Heart left ventricle (tissue), 13 donors: ENCODE measurements around the gene TGFB1.
"Not testable (repeated sequence)": the region's sequence is repeated elsewhere in the genome, so short reads cannot be mapped to it uniquely, and the experiment has no call there.

Experiments used
- CTCF ChIP-seq, 12 donors: fragments of 200-600 bp; sonication (generic) in 4 of 12; IDR thresholded peaks; one replicate each; pipeline versions ENCODE4 v1.5.0 to v1.8.0; 2018 to 2022; ENCODE audit warnings: antibody characterized with exemption in 12 of 12, mild to moderate bottlenecking in 5 of 12
- POLR2A ChIP-seq, 2 donors: fragments of 450-650 bp; IDR thresholded peaks; one replicate each; pipeline ENCODE4 v1.6.1; 2017; ENCODE audit warnings: antibody characterized with exemption in 2 of 2, mild to moderate bottlenecking in 2 of 2, moderate library complexity in 2 of 2
- donor health status: ischemic (EF 13 %, LVEDD 7.1; RV severe dilation, severe dysfunction).
- donor health status: DM: no; HTN: yes; CAD: no.
- donor health status: DM: no; HTN: no; CAD: no.
- donor health status: ischemic (EF 25% LVEDD 6.9; RV normal size, moderate dysfunction).
- donor health status: ischemic (EF 25% LVEDD 5.7; RV mildly dilated, moderate dysfunction).
- donor health status: ischemic (EF 35%, LVEDD 5.7; RV mildly dilated, moderate dysfunction).
- donor health status: nonischemic (EF 11% LVEDD 7.7; RV severe dilation, severe dysfunction).
- donor health status: DM: yes; HTN: yes; CAD: no.
- donor health status: PGD.
- donor health status: ischemic (EF 29% LVEDD 5.4; RV normal size, mild dysfunction).
- donor health status: nonischemic (EF 23%, LVEDD 6.1; RV moderate dilation, normal function).

- not testable (repeated sequence) for TF ChIP-seq POLR2A, CTCF (IDR thresholded peaks at IDR 0.05)
Observed at GRCh38 chr19:41346916-41347315, 6.8 kb downstream of the TGFB1 start.
